Nephron progenitor cell (in vitro differentiated cells): ENCODE data around the gene DHX34.
"Not testable (repeated sequence)": the region's sequence is repeated elsewhere in the genome, so short reads cannot be mapped to it uniquely, and the experiment has no call there.

Experiments used
- DNase-seq: peaks from one replicate; pipeline ENCODE4 v3.0.0; 2021
- H3K27ac Mint-ChIP-seq: 2 replicates; pipeline ENCODE4 v1.8.0; 2021; ENCODE audit warnings: mild to moderate bottlenecking, moderate library complexity, mixed read lengths
- H3K27me3 Mint-ChIP-seq: 2 replicates; pipeline ENCODE4 v1.8.0; 2021; ENCODE audit warnings: mild to moderate bottlenecking, low read depth, mixed read lengths; ENCODE audit not compliant: poor library complexity
- H3K36me3 Mint-ChIP-seq: 2 replicates; pipeline ENCODE4 v1.8.0; 2021; ENCODE audit warnings: low read depth, mixed read lengths
- H3K4me1 Mint-ChIP-seq: 2 replicates; pipeline ENCODE4 v1.8.0; 2021; ENCODE audit warnings: mixed read lengths
- H3K4me3 Mint-ChIP-seq: 2 replicates; pipeline ENCODE4 v1.8.0; 2021; ENCODE audit warnings: mild to moderate bottlenecking, moderate library complexity, mixed read lengths
- H3K9me3 Mint-ChIP-seq: 2 replicates; pipeline ENCODE4 v1.8.0; 2021; ENCODE audit warnings: mild to moderate bottlenecking, moderate library complexity, mixed read lengths
- CTCF ChIP-seq: fragments of 200-600 bp; sonication (generic); IDR thresholded peaks from 2 replicates; pipeline ENCODE4 v1.5.0; 2021; ENCODE audit warnings: antibody characterized with exemption

DHX34 gene

GRCh38 chr19:47331931-47332547 is 17.1 kb upstream of the DHX34 start, which contains the start of gene C5AR2:
Gene C5AR2 (plus strand): TSS chr19:47332175. CDS start chr19:47340800, 8,625 bp downstream.
- no peaks in the 10 kb centered on the region for H3K36me3 Mint-ChIP-seq
- TF ChIP-seq CTCF, result no peak
- peak within 1 kb of the TSS; percentile 57 for H3K27ac Mint-ChIP-seq
- no peaks in the 10 kb centered on the region for H3K9me3 Mint-ChIP-seq
- H3K4me1 Mint-ChIP-seq, result peaks cover 5% of the 10 kb centered on the region
- H3K27me3 Mint-ChIP-seq, result peaks cover 16% of the 10 kb centered on the region
- no peak within 1 kb of the TSS for H3K4me3 Mint-ChIP-seq
- no peak for DNase-seq

GRCh38 chr19:47336765-47337718 is 12.1 kb upstream of the DHX34 start:
- H3K4me1 Mint-ChIP-seq, H3K4me3 Mint-ChIP-seq, H3K36me3 Mint-ChIP-seq, H3K27ac Mint-ChIP-seq, H3K9me3 Mint-ChIP-seq, DNase-seq: not testable (repeated sequence)
- H3K27me3 Mint-ChIP-seq, result peaks cover 18% of the 10 kb centered on the region

- DNase-seq, result no peak
- H3K27me3 Mint-ChIP-seq, result peaks cover 15% of the 10 kb centered on the region
- no peaks in the 10 kb centered on the region for H3K36me3 Mint-ChIP-seq
- peaks cover 10% of the 10 kb centered on the region for H3K9me3 Mint-ChIP-seq
- H3K4me1 Mint-ChIP-seq, result no peaks in the 10 kb centered on the region
- no peak overlapping the region for H3K4me3 Mint-ChIP-seq
- no peak for TF ChIP-seq CTCF
- no peak overlapping the region for H3K27ac Mint-ChIP-seq
Observed at GRCh38 chr19:47339196-47339880, 9.8 kb upstream of the DHX34 start.

- Mint-ChIP-seq H3K4me3 (no peak overlapping the region), H3K36me3 (no peaks in the 10 kb centered on the region), H3K4me1 (no peaks in the 10 kb centered on the region), H3K27ac (no peak overlapping the region), H3K9me3 (peaks cover 10% of the 10 kb centered on the region), H3K27me3 (peaks cover 21% of the 10 kb centered on the region)
- no peak for DNase-seq
- TF ChIP-seq CTCF, result no peak
Observed at GRCh38 chr19:47340477-47341208, 8.5 kb upstream of the DHX34 start.

GRCh38 chr19:47341734-47342133 is 7.4 kb upstream of the DHX34 start:
- Mint-ChIP-seq H3K4me1 (no peaks in the 10 kb centered on the region), H3K4me3 (no peak overlapping the region), H3K9me3 (peaks cover 10% of the 10 kb centered on the region), H3K27ac (no peak overlapping the region), H3K36me3 (no peaks in the 10 kb centered on the region), H3K27me3 (peaks cover 21% of the 10 kb centered on the region)
- no peak for DNase-seq
- no peak for TF ChIP-seq CTCF
